ENCODE results near the gene KCND3. TPM values are rescaled to one million over a fixed set of nuclear protein-coding genes. Genes with fewer than 3 reads are reported as not detected.

Gene KCND3
- total RNA-seq, 4 donors from 2014 or later = 0.35 to 4.1 (median 0.90) TPM

GRCh38 chr1:111870181-111870580 lies 119.3 kb downstream of the KCND3 start:
- no peaks in the 10 kb centered on the region for H3K27me3 ChIP-seq
- no peaks in the 10 kb centered on the region for H3K4me1 ChIP-seq
- no peak overlapping the region for H3K27ac ChIP-seq
- no peak overlapping the region for H3K4me3 ChIP-seq
- H3K36me3 ChIP-seq = no peaks in the 10 kb centered on the region
- H3K9me3 ChIP-seq = no peaks in the 10 kb centered on the region
- TF ChIP-seq POLR2A (IDR thresholded peaks at IDR 0.05) (no peak), CTCF (IDR thresholded peaks at IDR 0.05) (no peak)
- no peak for DNase-seq

GRCh38 chr1:111867868-111868440 lies 121.5 kb downstream of the KCND3 start:
- TF ChIP-seq POLR2A (IDR thresholded peaks at IDR 0.05) = no peak
- no peak for TF ChIP-seq CTCF (IDR thresholded peaks at IDR 0.05)
- H3K9me3 ChIP-seq = no peaks in the 10 kb centered on the region
- H3K27me3 ChIP-seq = no peaks in the 10 kb centered on the region
- no peaks in the 10 kb centered on the region for H3K4me1 ChIP-seq
- H3K27ac ChIP-seq = no peak overlapping the region
- H3K36me3 ChIP-seq = no peaks in the 10 kb centered on the region
- DNase-seq = no peak
- H3K4me3 ChIP-seq = no peak overlapping the region

- DNase-seq = no peak
- no peaks in the 10 kb centered on the region for H3K27me3 ChIP-seq
- no peak overlapping the region for H3K4me3 ChIP-seq
- H3K27ac ChIP-seq = no peak overlapping the region
- H3K9me3 ChIP-seq = no peaks in the 10 kb centered on the region
- TF ChIP-seq CTCF (IDR thresholded peaks at IDR 0.05) (no peak), POLR2A (IDR thresholded peaks at IDR 0.05) (no peak)
- H3K36me3 ChIP-seq = no peaks in the 10 kb centered on the region
- no peaks in the 10 kb centered on the region for H3K4me1 ChIP-seq
These were observed 124.6 kb downstream of the KCND3 start for GRCh38 chr1:111864862-111865261.

GRCh38 chr1:111863401-111863800 lies 126.1 kb downstream of the KCND3 start:
- H3K27me3 ChIP-seq = no peaks in the 10 kb centered on the region
- no peak overlapping the region for H3K4me3 ChIP-seq
- no peak for TF ChIP-seq POLR2A (IDR thresholded peaks at IDR 0.05)
- no peak for TF ChIP-seq CTCF (IDR thresholded peaks at IDR 0.05)
- no peaks in the 10 kb centered on the region for H3K4me1 ChIP-seq
- no peaks in the 10 kb centered on the region for H3K9me3 ChIP-seq
- no peak overlapping the region for H3K27ac ChIP-seq
- no peaks in the 10 kb centered on the region for H3K36me3 ChIP-seq
- DNase-seq = no peak

GRCh38 chr1:111862599-111862998 lies 126.9 kb downstream of the KCND3 start:
- H3K27me3 ChIP-seq = no peaks in the 10 kb centered on the region
- no peak for DNase-seq
- no peak overlapping the region for H3K4me3 ChIP-seq
- H3K9me3 ChIP-seq = no peaks in the 10 kb centered on the region
- H3K36me3 ChIP-seq = no peaks in the 10 kb centered on the region
- TF ChIP-seq POLR2A (IDR thresholded peaks at IDR 0.05) (no peak), CTCF (IDR thresholded peaks at IDR 0.05) (no peak)
- no peaks in the 10 kb centered on the region for H3K4me1 ChIP-seq
- H3K27ac ChIP-seq = no peak overlapping the region

GRCh38 chr1:111861523-111861922 lies 127.9 kb downstream of the KCND3 start:
- H3K27me3 ChIP-seq = no peaks in the 10 kb centered on the region
- H3K4me3 ChIP-seq = no peak overlapping the region
- H3K27ac ChIP-seq = no peak overlapping the region
- TF ChIP-seq POLR2A (IDR thresholded peaks at IDR 0.05) = no peak
- no peak for TF ChIP-seq CTCF (IDR thresholded peaks at IDR 0.05)
- H3K36me3 ChIP-seq = no peaks in the 10 kb centered on the region
- H3K4me1 ChIP-seq = no peaks in the 10 kb centered on the region
- H3K9me3 ChIP-seq = no peaks in the 10 kb centered on the region
- no peak for DNase-seq

Measured in Peyer's patch (tissue), 4 donors.